HG02840 (cell line): ENCODE measurements around the gene RASAL1.

Experiments used
- ATAC-seq: cut with Tn5 transposase; IDR thresholded peaks from one replicate; pipeline ENCODE4 v1.9.1; 2021; ENCODE audit warnings: mild to moderate bottlenecking, moderate library complexity, moderate number of reproducible peaks; ENCODE audit not compliant: unreplicated experiment, low FRiP score

The RASAL1 gene

DNA sequence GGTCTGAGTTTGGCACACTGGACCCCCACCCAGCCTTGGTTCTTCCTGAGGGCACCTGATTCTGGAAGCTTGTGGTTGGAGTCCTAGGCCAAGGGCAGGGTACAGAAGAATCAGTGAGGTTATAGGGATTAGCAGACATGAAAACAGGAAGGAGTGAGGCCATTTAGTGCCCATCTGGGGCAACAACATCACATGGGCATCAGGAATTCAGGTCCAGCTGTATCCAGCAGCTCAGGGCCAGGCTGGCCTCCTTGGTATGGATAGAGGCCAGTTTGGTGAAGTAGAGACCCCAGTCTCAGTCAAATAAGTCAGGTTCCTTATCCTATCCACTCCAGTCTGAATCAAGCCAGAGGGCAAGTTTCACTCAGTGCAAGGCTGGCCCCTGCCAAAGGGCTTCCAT lies 36.2 kb downstream of the RASAL1 start:
- ATAC-seq = no peak

DNA sequence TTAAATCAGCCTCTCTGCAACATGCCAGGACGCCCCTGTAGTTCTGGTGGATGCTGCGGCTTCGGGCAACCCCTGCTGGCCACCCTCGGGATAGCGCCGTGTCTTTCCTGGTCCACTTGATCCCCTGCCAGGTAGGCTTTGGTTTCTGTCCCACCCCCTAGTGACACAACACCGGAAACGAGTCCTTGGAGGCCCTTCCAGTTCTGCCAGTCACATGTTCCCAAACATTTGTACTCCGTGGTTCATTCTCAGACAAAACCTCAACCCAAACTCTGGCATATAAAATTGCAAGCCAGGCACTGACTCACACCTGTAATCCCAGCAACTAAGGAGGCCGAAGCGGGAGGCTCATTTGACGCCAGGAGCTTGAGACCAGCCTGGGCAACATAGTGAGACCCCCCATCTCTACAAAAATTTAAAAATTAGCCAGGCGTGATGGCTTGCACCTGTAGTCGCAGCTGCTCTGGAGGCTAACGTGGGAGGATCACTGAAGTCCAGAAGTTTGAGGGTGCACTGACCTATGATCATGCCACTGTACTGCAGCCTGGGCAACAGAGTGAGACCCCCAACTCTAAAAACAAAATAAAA lies 37.0 kb downstream of the RASAL1 start:
- ATAC-seq = no peak

DNA sequence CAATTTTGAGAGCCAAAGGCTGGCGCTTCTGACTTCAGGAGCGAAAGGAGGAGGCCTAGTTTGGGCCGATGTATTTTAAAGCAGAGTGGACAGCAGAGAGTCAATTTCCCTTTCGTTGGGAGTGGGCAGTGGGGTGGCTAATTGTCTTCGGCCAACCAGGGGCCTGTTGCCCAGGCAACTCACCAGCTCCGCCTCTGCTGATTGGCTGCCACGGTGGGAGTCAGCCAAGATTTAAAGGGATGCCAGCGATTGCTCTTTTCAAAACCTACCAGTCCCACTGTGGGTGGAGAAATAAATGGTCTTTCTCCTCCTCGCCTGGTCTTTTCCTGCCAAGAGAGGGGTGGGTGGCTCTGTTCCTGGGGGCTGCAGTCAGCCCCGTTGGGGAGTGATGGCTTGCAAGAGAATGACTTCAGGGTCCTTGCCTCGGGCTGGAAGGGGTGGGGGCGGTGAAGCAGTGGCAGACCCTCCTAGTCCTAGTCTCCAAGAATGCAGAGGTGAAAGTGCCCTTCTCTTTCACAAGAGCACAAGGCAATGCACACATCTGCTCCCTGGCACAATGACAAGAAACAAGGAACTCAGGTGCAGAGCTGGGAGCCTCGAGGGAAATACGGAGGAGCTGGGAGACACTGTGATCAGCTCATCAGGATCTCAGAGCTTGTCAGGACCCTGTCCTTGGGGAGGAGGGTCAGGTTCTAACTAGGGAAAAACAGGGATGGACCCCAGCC lies 37.7 kb downstream of the RASAL1 start:
- ATAC-seq = no peak

DNA sequence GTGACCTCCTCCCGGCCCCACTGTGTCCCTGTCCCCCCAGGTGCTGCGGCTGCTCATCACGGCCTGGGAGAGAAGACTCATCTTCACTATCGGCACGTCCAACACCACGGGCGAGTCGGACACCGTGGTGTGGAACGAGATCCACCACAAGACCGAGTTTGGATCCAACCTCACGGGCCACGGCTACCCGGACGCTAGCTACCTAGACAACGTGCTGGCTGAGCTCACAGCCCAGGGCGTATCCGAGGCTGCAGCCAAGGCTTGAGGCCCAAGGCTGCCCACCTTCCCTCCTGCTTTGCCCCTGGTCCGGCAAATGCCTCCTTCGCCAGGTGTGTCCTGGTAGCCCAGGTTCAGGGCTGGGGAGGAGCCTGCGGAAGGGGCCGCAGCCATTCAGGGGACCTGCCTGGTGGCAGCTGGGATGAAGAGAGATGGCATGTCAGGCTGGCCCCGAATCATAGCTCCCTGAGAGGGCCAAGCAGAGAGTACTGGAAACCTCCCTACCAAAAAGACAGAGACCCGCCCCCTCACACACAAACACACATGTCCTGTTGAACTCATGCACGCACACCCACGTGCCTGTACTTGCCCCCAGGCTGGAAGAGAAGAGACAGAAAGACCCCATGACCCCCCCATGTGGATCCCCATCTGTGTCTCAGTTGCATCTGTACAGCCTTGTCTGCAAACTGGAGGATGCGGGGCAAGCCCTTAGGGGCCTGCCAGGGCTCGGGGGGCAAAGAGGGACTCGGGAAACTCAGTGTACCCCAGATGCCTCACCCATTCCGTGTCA lies 38.7 kb downstream of the RASAL1 start:
- ATAC-seq = no peak

DNA sequence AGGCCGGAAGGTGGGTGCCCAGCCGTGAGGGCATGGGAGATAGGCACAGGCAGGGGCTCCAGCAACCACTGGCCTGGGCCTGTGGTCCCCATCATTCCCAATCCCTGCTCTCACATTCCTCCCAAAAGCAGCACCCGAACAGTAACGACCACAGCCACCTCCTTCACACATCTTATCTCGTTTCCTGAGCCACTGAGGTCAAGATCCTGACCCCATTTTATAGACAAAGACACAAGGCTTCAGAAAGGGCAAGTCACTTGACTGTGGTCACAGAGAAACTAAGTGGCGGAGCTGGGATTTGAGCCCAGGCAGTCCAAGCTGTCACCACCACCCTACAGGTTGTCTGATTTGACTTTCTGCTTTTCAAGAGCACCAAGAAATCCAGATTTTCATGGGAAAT lies 40.2 kb downstream of the RASAL1 start:
- no peak for ATAC-seq

DNA sequence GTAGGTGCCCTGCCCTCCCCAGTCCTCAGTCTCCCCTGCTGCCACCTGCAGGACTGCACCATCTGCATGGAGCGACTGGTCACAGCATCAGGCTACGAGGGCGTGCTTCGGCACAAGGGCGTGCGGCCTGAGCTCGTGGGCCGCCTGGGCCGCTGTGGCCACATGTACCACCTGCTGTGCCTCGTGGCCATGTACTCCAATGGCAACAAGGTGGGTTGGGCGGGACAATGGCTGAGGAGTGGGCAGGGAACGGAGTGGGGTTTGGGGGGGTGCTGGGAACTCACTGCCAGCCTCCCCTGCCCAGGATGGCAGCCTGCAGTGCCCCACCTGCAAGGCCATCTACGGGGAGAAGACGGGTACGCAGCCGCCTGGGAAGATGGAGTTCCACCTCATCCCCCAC lies 40.8 kb downstream of the RASAL1 start:
- no peak for ATAC-seq

DNA sequence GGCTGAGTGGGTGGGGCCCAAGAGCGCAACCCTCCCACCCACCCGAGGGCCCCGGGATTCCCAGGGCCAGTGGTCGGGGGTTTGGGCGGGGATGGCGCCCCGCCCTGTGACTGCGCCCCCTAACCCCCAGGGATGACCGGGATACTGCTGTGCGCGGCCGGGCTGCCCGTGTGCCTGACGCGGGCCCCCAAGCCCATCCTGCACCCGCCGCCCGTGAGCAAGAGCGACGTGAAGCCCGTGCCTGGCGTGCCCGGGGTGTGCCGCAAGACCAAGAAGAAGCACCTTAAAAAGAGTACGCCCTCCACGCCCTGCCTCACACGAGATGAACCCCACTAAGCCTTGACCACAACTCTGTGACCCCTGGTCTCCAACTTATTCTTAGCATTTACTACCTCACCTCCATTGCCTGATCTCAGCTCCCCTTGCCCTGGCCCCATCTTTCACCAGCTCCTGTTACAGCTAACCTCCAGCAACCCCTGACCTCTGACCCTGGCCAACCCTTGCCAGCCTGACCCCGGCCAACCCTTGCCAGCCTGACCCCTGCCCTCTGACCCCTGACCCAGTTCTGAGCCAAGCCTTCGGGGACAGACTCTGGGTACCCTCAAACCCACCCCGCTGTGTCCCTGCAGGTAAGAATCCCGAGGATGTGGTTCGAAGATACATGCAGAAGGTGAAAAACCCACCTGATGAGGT lies 42.0 kb downstream of the RASAL1 start:
- ATAC-seq = no peak

DNA sequence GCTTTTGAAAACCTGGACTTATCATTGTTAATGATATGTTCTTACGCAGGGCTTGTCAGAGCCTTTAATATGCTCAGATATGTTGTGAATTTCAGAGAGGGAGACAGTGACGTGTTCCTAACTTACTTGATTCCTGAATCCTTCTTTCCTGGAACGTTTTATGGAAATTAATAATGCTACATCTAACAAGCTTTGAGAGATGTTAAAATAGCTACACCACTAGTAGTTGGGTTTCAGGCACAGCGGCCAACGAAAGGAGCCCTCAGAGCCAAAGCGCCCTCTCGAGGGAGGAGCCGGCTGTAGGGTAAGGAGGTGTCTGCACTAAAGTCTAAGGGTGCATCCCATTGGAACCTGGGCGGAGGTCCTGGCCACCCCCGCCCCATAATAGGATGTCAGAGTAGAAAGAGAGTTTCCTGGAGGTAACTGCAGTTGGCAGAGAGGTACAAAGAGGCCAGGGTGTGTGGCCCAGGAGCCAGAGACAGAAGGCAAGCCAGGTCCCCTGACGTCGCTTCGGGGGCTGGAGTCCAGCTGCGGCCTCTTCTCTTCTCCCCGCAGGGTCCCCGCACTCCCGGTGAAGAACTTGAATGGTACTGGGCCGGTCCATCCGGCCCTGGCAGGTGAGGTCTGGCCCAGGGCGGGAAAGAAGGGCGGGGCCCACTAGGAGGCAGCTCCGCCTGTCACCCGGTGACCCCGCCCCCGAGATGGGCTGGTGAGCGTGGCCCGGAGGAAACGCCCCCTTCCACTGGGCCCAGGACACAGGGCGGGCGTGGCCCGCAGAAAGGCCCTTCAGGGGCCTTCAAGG lies 42.8 kb downstream of the RASAL1 start:
- no peak for ATAC-seq

DNA sequence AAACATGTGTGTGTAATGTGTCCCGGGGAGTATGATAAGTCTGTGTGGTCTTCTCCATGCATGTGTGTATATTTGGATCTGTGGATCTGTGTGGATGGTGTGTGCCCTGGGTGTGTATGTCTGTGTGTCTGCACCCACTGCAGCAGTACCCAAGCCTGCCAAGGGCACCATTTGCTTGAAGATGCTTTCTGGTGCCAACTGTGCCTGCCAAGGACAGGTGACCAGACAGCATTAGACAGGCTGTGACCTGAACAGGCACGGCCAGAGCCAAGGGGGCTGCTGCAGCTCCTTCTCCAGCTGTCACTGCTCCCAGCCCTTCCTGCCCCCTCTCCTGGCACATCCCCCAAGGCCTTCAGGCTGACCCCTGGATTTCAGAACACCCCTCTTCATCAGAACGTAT lies 44.1 kb downstream of the RASAL1 start:
- no peak for ATAC-seq

DNA sequence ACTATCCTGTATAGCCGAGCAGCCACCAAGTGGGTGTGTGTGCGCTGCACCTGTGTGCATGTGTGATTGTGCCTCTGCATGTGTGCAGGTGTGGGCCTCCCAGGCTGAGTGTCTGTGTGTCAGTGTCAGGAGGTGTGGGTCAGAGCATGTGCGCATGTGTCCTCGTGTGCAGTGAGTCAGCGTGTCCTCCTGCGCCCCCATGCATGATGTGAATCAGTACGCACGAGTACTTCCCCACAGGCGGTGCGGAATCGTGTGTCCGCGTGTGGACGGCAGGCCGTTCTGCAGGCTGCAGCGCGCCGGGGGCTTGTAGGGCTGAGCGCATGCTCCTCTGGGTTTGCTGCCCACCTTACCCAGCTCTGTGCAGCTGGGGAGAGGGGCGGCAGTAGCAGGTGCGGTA lies 44.8 kb downstream of the RASAL1 start:
- no peak for ATAC-seq

DNA sequence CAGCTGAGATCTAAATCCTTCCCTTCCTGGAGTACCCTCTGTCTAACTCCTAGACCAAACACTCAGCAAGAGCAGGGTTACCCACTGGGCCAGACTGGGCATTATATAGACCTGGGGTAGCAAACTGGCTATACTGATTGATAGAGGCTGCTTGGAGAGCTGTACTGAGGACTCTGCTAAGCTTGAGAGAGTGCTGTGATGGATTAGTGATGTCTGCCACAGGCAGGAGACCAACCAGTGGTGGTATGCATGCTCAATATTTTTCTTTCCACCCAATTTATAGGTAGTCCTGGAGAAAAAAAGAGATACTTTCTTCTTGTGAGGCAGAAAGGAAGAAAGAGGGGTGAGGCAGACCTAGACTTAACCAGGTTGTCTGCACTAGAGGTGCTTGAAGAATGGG lies 45.7 kb downstream of the RASAL1 start:
- ATAC-seq = no peak

DNA sequence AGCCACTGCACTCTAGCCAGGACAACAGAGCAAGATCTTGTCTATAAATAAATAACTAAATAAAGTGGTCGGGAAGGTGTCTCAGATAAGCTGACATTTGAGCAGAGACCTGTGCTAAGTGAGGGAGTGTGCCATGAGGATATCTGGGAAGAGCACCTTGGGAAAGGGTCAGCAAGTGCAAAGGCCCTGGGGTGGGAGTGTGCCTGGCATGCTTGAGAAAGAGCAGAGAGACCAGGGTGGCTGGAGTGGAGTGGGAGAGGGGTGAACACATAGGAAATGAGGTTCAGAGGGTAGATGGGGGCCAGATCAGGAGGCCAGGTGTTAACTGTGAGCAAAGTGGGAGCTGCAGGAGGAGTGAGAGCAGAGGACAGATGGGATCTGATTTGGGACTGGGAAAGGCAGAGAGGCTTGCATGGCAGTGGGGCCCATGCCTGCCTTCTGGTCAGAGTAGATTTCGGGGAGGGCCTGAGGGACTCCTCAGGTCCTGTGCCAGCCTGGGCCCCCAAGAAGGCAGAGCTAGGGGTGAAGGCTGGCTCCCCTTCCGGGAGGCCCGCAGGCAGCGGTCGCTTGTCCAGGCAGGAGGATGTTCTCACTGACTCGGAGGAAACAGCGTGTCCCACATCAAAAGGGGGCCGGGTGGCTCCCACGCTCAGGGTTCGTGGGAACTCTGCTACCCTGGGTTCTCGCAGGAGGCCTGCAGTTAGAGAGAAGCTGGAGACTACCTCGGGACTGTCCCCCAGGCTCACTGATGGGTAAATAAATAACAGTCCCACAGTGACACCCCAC lies 46.4 kb downstream of the RASAL1 start:
- no peak for ATAC-seq

DNA sequence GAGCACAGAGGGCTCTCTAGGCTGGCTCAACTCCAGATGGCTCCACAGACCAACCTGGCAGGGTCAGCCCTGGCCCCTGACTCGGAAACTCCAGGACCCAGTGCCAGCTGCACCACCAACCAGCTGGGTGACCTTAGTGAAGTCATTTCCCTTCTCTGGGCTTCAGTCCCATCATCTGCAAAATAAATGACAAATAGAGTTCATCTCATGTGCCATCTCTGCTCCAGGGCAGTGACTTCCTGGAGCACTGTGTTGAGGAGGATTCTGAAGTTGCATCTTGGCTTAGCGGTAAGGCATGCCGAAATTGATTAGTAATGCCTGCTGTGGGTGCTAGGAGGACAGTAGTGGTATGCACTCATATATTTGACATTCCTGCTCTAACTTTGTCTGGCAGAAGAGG lies 47.5 kb downstream of the RASAL1 start:
- ATAC-seq = no peak

DNA sequence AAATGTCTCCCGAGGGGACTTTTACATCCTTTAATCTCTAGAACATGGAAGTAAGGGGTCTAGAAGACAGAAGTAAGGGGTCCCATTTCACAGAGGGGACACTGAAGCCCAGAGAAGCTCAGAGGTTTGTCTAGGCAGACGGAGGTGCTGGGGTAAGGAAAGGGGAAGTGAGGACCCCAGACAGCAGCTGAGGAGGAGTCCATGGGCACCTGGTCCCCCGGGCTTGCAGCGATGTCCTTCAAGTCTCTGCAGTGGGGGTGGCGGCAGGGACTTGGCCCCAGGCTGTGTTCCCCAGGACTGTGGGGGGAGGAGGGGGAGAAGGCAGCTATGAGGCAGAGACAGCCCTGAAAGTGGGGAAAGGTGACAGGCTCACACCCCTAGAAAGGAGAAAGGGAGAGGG lies 48.4 kb downstream of the RASAL1 start:
- no peak for ATAC-seq

DNA sequence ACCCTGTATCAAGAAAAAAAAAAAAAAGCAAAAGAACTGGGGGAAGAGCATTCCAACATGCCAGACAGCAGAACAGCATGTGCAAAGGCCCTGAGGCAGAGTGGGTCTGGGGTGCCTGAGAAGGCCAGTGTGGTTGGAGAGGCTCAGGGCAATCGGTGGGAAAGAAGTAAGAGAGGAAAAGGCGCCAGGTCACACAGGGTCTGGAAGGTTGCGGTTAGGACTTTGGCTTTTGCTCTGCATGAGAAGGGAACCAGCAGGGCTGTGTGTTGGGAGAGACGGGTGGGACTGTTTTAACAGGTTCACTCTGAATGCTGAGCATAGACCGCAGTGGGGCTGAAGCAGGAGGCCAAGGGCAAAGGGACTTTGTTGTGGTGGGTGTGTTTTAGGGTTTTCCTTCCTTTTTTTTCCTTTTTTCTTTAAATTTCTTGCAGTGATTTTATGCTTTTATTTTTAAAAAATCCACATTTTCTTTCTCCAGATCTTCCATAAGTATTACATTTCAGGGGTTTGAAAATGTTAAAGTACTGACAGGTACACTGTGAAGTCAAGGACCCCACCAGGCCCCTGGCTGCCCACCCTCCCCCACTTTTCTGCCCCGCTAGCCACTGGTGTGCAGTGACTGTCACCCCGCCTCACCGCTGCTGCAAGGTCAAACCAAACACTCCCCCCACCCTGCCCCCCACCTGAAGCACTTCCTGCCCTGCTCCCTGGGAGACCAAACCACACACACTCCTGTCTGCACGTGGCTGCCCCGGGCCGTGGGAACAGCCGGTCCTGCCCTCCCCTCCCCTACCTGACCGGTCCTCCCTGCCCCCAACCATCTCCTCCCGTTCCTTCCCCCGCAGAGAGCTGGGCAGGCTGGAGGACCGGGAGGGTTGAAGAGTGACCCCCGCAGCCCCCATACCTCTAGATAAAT lies 49.1 kb downstream of the RASAL1 start:
- ATAC-seq = no peak

DNA sequence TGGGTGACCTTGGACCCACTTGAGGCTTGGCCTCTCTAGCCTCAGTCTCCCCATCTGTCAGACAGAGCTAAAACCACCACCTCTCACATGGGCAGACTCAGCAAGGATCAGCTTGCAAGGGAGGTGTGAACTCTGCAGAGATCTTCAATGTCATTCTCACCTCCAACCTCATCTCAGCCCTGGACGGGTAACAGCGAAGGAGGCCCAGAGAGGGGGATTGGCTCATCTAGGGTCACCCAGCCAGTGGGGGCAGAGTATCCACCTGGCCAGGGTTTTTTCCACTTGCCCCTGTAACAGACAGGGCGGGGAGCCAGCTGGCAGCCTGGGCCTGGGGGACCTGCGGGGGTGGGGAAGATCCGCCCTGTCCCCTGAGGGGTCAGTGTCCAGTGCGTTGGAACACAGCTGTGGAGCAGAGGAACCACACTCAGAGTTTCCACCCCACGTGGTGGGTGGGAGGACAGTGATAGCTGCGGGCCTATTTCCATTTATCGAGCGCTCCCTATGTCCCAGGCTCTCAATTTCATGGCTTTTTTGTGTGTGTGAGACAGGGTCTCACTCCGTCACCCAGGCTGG lies 51.6 kb downstream of the RASAL1 start:
- no peak for ATAC-seq

DNA sequence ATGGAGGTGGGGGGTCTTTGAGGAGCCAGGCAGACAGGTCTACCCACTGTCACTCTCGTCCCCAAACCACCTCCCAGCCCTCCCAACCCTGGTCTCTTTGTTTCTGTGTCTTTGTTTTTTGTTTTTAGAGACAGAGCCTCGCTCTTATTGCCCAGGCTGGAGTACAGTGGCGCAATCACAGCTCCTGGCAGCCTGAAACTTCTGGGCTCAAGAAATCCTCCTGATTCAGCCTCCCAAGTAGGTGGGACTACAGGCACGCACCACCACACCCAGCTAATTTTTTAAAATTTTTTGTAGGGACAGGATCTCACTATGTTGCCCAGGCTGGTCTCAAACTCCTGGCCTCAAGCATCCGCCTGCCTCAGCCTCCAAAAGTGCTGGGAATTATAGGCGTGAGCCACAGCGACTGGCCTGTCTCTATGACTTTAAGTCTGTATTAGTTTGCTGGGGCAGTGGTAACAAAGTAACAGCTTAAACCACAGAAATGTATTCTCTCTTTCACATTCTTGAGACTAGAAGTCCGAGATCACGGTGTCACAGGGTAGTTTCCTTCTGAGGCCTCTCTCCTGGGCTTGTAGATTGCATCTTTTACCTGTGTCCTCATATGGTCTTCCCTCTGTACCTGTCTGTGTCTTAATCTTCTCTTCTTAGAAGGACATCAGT lies 52.9 kb downstream of the RASAL1 start:
- ATAC-seq = no peak

DNA sequence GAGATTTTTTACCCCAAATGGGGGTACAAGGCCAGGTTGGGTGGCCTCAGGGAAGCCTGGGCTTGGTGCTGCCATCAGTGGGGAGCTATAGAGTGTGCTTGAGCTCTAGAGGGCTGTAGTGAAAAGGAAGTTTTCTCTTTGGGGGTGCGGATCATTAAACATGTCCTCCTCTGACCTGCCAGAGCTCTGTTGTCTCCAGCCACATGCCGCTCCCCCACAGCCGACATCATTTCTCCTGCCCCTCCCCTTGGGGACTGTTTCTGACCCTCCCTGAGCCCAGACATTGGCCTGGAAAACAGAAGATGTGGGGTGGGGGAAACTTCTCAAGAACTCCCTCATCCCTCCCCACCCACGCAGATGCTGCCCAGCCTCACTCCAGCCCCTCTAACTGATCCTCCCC lies 53.7 kb downstream of the RASAL1 start:
- no peak for ATAC-seq
